ENCODE measurements around the gene GPR31.

GPR31 gene

GRCh38 chr6:167129562-167129961 lies 28.2 kb downstream of the GPR31 start:
- Histone ChIP-seq H3K27ac (ENCODE audit: extremely low read depth, low read depth, low read length) (no peak overlapping the region), H3K9me3 (ENCODE audit: control insufficient read depth, insufficient read depth, low read depth, low read length) (no peaks in the 10 kb centered on the region), H3K4me3 (ENCODE audit: low read depth, low read length) (no peak overlapping the region), H3K4me1 (ENCODE audit: control insufficient read depth, insufficient read depth, low read length) (no peaks in the 10 kb centered on the region), H3K36me3 (ENCODE audit: control insufficient read depth in 2 of 2, insufficient read depth in 1 of 2, low read length in 2 of 2) (no peaks in the 10 kb centered on the region)
- TF ChIP-seq SP7 (tag by site-specific recombination; IDR thresholded peaks at IDR 0.05) (no peak), PRDM4 (tag by site-specific recombination; IDR thresholded peaks at IDR 0.05) (no peak), ZNF350 (tag by site-specific recombination; IDR thresholded peaks at IDR 0.05) (no peak), ZNF658 (tag by site-specific recombination; IDR thresholded peaks at IDR 0.05) (no peak), PRDM1 (tag by site-specific recombination; IDR thresholded peaks at IDR 0.05) (no peak), BCL6B (tag by site-specific recombination; IDR thresholded peaks at IDR 0.05) (no peak), ZNF24 (tag by site-specific recombination; IDR thresholded peaks at IDR 0.05) (no peak), ZNF19 (tag by site-specific recombination; IDR thresholded peaks at IDR 0.05; ENCODE audit: low read depth) (no peak), BCL11A (tag by site-specific recombination; IDR thresholded peaks at IDR 0.05; ENCODE audit: low read depth) (no peak), ZNF777 (tag by site-specific recombination; IDR thresholded peaks at IDR 0.05; ENCODE audit: borderline replicate concordance) (no peak), ZNF624 (tag by site-specific recombination; IDR thresholded peaks at IDR 0.05) (no peak), ZNF148 (tag by site-specific recombination; IDR thresholded peaks at IDR 0.05; ENCODE audit: borderline replicate concordance) (no peak), ZNF274 (IDR thresholded peaks at IDR 0.05; ENCODE audit: low read length) (no peak), ZNF274 (tag by site-specific recombination; IDR thresholded peaks at IDR 0.05; ENCODE audit: borderline replicate concordance) (no peak)
- ChIA-PET POLR2A (interaction anchor here (1.4 kb wide), 1 partner anchor 131 kb away, joined by 3 read pairs; the partner anchor contains the start of gene CEP43), CTCF (interaction anchor here (0.6 to 1.8 kb wide), 7 partner anchors 10 to 729 kb away, joined by 3 to 6 read pairs (median 3); no protein-coding TSS in a partner anchor)

GRCh38 chr6:167129159-167129558 lies 28.6 kb downstream of the GPR31 start:
- CTCF ChIA-PET, result interaction anchor here (0.6 to 1.8 kb wide), 7 partner anchors 10 to 729 kb away, joined by 3 to 6 read pairs (median 3); no protein-coding TSS in a partner anchor
- POLR2A ChIA-PET, result interaction anchor here (1.4 kb wide), 1 partner anchor 130 kb away, joined by 3 read pairs; the partner anchor contains the start of gene CEP43
- no peaks in the 10 kb centered on the region for H3K36me3 ChIP-seq (ENCODE audit: control insufficient read depth in 2 of 2, insufficient read depth in 1 of 2, low read length in 2 of 2)
- no peak overlapping the region for H3K27ac ChIP-seq (ENCODE audit: extremely low read depth, low read depth, low read length)
- no peak overlapping the region for H3K4me3 ChIP-seq (ENCODE audit: low read depth, low read length)
- TF ChIP-seq FEZF1 (tag by site-specific recombination; IDR thresholded peaks at IDR 0.05) (no peak), ZNF571 (tag by site-specific recombination; IDR thresholded peaks at IDR 0.05) (no peak), ZFHX2 (tag by site-specific recombination; conservative IDR thresholded peaks at IDR 0.05) (no peak), ZNF792 (tag by site-specific recombination; IDR thresholded peaks at IDR 0.05) (no peak), KLF10 (tag by site-specific recombination; IDR thresholded peaks at IDR 0.05) (no peak), ZNF175 (tag by site-specific recombination; IDR thresholded peaks at IDR 0.05) (no peak), TSHZ1 (tag by site-specific recombination; IDR thresholded peaks at IDR 0.05; ENCODE audit: borderline replicate concordance) (no peak), ZNF658 (tag by site-specific recombination; IDR thresholded peaks at IDR 0.05) (no peak), ZSCAN5A (tag by site-specific recombination; IDR thresholded peaks at IDR 0.05) (no peak), ZFP69B (tag by site-specific recombination; IDR thresholded peaks at IDR 0.05) (no peak)
- H3K9me3 ChIP-seq (ENCODE audit: control insufficient read depth, insufficient read depth, low read depth, low read length), result no peaks in the 10 kb centered on the region
- H3K4me1 ChIP-seq (ENCODE audit: control insufficient read depth, insufficient read depth, low read length), result no peaks in the 10 kb centered on the region
